ENCODE results near the gene NLRC4.
"Not testable (repeated sequence)": the region's sequence is repeated elsewhere in the genome, so short reads cannot be mapped to it uniquely, and the experiment has no call there.

NLRC4 gene, protein sequence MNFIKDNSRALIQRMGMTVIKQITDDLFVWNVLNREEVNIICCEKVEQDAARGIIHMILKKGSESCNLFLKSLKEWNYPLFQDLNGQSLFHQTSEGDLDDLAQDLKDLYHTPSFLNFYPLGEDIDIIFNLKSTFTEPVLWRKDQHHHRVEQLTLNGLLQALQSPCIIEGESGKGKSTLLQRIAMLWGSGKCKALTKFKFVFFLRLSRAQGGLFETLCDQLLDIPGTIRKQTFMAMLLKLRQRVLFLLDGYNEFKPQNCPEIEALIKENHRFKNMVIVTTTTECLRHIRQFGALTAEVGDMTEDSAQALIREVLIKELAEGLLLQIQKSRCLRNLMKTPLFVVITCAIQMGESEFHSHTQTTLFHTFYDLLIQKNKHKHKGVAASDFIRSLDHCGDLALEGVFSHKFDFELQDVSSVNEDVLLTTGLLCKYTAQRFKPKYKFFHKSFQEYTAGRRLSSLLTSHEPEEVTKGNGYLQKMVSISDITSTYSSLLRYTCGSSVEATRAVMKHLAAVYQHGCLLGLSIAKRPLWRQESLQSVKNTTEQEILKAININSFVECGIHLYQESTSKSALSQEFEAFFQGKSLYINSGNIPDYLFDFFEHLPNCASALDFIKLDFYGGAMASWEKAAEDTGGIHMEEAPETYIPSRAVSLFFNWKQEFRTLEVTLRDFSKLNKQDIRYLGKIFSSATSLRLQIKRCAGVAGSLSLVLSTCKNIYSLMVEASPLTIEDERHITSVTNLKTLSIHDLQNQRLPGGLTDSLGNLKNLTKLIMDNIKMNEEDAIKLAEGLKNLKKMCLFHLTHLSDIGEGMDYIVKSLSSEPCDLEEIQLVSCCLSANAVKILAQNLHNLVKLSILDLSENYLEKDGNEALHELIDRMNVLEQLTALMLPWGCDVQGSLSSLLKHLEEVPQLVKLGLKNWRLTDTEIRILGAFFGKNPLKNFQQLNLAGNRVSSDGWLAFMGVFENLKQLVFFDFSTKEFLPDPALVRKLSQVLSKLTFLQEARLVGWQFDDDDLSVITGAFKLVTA

DNA sequence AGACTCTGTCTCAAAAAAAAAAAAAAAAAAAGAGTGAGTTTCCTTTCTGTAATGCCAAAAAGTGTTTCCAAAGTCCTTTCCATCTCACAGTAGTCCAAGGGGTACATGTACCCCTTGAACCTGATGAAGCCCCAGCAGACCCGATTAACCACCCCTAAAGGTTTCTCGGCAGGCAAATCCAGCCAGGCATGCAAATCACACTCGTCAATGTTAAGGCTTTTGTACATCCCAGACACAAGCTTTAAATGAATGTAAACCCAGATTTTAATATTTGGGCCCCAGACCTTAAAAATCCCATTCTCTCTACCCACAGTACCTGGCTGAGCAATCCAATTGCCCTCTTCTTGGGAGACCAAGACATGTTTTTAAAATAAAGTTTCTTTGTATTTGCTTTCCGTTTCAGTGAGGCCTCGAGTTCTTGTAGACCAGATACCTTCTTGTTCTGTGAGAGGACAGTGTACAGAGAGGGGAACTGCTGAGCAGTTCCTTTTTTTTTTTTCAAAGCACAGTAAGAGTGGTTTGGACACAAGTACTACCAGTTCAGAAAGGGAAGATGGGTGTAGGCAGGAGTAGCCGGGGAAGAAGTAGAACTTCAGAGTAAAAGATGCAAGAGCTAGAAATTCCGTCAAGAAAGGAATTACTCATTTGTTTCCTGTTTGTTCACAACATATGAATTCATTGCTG is at the start of gene NLRC4:
Gene NLRC4 (minus strand): TSS at position 465 of the 684 bp plus-strand sequence. CDS start 8,111 bp downstream, outside the sequence.
- peak in 1 of 2 donors; percentile 23 for DNase-seq

DNA sequence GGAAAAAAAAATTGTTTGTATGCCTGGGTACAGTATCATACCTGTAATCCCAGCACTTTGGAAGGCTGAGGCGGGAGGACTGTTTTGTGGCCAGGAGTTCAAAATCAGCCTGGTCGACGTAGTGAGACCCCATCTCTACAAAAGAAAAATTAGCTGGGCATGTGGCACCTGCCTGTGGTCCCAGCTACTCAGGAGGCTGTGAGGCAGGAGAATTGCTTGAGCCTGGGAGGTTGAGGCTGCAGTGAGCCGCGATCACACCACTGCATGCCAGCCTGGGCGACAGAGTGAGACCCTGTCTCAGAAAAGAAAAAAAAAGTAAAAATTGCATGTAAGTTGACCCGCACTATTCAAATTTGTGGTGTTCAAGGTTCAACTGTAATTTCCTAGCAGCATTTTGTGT is 45.9 kb upstream of the NLRC4 start:
- DNase-seq, result no peak

DNA sequence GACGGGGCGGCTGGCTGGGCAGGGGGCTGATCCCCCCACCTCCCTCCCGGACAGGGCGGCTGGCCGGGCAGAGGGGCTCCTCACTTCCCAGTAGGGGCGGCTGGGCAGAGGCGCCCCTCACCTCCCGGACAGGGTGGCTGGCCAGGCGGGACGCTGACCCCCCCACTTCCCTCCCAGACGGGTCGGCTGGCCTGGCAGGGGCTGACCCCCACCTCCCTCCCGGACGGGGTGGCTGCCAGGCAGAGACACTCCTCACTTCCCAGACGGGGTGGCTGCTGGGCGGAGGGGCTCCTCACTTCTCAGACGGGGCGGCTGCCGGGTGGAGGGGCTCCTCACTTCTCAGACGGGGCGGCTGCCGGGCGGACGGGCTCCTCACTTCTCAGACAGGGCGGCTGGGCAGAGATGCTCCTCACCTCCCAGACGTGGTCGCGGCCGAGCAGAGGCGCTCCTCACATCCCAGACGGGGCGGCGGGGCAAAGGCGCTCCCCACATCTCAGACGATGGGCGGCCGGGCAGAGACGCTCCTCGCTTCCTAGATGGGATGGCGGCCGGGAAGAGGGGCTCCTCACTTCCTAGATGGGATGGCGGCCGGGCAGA is 29.4 kb upstream of the NLRC4 start:
- not testable (repeated sequence) for DNase-seq

- not testable (repeated sequence) for DNase-seq
Observed at GRCh38 chr2:32293493-32293892, 28.8 kb upstream of the NLRC4 start.

DNA sequence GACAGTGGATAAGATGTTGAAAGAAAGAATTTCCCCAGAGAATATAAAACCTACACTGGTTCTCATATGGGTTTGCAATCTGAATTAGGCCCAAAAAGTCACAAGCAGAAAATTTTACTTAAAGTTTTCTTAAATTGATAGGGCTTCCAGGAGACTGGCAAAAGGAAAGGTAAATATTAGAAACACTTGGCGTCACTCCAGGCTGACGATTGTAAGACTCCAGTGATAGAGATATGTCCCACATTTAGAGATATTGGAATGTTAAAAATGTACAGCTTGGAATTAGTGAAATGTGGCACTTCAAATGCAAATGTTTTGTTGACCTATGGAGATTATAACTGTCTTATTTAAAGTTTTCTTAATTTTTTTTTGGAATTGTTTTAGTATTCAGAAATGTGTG is 27.1 kb upstream of the NLRC4 start:
- no peak for DNase-seq

- no peak for DNase-seq
Observed at GRCh38 chr2:32290000-32290339, 25.3 kb upstream of the NLRC4 start.

DNA sequence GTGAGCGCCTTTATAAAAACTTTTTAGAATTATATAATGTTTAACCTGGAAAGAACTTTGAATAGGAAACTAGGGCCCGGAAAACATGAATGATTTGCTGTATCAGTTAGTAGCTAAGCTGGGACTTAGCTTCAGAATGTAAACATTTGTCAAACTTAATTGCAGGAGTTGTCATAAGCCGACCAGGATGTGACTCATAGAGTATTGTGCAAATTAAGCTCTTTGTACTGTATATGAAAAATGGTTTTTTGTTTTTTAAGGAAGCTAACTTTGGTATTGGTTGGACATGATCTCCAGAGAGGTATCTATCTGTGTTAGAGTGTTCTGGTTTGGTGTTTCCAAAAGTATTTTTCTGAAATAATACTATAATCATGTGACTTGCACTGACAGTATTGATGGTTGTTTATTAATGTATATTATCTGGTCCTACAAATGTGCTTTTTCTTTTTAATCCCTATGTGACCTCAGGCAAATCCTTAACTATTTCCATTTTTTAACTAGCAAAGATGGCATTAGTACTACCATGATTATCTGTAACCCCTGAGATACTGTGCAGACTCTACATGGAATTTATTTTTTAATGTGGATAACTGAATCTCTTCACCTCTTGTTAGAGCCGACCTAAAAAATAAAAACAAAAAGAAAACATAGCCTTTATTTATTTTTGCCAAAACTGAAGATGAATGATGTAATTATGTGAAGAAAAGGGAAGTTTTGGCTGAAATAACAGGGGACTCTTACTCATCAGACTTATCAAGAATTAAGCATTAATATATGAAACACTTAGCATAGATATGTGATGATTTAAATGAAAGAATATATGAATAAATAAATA is 24.7 kb upstream of the NLRC4 start:
- DNase-seq, result no peak

DNA sequence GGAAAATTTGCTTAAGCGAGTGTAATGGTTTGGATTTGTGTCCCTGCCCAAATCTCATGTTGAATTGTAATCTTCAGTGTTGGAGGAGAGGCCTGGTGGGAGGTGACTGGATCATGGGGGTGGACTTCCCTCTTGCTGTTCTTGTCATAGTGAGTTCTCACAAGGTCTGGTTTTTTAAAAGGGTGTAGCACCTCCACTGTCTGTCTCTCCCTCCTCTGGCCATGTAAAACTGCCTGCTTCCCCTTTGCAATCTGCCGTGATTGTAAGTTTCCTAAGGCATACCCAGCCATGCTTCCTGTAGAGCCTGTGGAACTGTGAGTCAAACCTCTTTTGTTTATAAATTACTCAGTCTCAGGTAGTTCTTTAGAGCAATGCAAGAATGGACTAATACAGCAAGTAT is 19.6 kb upstream of the NLRC4 start:
- peak in 1 of 2 donors; percentile 28 for DNase-seq

- DNase-seq, result no peak
Observed at GRCh38 chr2:32278478-32278853, 13.8 kb upstream of the NLRC4 start.

DNA sequence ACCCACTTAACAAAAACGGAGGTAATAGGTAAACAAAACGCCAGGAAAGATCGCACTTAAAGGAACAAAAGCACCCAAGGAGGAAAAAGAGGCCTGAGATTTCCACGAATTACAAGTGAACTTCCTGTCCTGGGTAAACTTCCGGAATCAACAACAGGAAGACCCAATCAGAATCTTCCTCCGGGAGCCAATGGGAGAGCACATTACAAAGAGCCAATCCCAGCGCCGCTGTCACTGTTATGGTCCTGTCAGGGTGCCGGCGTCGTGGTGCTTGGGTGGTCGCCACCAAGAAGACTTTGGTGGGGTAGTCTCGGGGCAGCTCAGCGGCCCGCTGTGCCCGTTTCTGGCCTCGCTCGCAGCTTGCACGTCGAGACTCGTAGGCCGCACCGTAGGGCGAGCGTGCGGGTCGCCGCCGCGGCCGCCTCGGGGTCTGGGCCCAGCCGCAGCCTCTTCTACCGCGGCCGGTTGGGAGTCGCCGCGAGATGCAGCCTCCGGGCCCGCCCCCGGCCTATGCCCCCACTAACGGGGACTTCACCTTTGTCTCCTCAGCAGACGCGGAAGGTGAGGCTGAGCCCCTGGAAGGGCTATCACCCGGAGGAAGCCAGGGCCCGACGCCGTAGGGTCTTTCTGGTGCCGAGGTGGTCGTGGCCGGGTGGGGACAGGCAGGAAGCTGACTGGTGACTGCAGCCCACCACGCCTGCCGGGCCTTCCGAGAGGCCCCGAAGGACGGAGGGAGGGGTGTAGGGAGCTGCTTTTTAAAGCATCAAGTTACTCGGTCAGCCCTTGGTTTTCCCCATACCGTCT is 13.2 kb upstream of the NLRC4 start, which contains the start of gene YIPF4:
Gene YIPF4 (plus strand): TSS at position 231 of the 804 bp plus-strand sequence. CDS start 252 bp downstream, at position 483.
- DNase-seq, result peak; percentile 91 to 95

DNA sequence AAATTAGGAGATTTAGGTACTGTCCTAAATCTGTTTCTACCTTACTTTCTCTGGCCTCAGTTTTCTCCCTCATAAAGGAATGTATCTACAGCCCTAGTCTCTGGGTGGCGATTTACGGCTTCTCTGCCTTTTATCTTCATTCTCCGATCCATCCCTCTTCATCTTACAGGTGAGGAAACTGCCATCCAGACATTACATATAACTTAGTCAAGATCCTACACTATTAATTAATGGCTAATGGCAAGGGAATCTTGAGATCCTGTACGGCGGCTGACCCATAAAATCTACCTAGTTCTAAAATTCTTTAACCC is 12.6 kb upstream of the NLRC4 start:
- DNase-seq, result no peak

DNA sequence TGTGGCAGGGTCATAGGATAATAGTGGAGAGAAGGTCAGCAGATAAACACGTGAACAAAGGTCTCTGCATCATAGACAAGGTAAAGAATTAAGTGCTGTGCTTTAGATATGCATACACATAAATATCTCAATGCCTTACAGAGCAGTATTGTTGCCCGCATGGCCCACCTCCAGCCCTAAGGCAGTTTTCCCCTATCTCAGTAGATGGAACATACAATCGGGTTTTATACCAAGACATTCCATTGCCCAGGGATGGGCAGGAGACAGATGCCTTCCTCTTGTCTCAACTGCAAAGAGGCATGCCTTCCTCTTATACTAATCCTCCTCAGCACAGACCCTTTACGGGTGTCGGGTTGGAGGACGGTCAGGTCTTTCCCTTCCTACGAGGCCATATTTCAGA is 11.1 kb upstream of the NLRC4 start:
- not testable (repeated sequence) for DNase-seq

DNA sequence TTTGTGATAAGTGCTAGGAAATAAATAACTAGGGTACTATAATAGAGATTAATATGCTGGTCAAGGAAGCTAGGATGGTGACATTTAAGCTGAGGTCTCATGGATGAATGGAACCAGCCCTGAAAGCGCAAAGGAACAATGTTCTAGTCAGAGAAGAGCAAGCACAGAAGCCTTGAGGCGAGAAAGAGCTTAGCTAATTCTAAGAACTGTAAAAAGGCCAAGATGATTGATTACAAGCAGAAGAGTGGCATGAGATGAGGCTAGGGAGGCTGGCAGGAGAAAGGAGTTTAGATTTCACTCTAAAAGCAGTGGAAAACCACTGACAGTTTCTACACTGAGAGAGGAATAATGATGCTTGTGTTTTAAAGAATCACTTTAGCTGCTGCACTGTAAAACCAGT is 9.6 kb upstream of the NLRC4 start:
- no peak for DNase-seq

GRCh38 chr2:32272279-32272678 is 7.6 kb upstream of the NLRC4 start:
- DNase-seq, result no peak

GRCh38 chr2:32271063-32271462 is 6.4 kb upstream of the NLRC4 start:
- no peak for DNase-seq

- DNase-seq, result peak in 1 of 2 donors; percentile 43
Observed at GRCh38 chr2:32262105-32262504, 2.6 kb downstream of the NLRC4 start.

DNA sequence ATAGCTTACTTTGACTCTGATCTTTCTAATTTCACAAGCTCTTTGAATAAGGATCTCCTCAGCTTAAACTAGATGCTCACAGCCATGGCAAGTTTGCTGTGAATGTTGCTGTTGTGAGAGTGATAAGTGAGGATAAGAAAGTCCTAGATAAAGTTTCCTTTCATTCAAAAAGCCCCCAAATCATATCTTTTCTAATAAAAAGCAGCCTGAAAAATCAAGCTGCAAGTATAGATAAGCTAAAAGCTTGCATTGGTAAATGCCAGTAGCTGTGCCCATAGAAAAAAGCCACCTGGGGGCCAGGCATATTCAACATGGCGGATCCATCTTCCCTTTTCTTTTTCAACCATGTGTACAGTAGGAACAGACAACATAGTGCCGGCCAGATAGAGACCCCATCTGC is 4.3 kb downstream of the NLRC4 start:
- no peak for DNase-seq

- DNase-seq, result no peak
Observed at GRCh38 chr2:32258242-32258641, 6.4 kb downstream of the NLRC4 start.

DNA sequence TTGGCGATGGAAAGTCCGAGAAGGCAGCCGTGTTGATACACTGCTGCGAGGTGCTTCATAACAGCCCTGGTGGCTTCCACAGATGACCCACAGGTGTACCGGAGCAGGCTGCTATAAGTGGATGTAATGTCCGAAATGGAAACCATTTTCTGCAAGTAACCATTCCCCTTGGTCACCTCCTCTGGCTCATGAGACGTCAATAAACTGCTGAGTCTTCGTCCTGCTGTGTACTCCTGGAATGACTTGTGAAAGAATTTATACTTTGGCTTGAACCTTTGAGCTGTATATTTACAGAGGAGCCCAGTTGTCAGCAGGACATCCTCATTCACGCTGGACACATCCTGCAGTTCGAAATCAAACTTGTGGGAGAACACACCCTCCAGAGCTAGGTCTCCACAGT is 14.4 kb downstream of the NLRC4 start:
- DNase-seq, result no peak

GRCh38 chr2:32249731-32250236 is 14.9 kb downstream of the NLRC4 start:
- DNase-seq, result no peak

DNA sequence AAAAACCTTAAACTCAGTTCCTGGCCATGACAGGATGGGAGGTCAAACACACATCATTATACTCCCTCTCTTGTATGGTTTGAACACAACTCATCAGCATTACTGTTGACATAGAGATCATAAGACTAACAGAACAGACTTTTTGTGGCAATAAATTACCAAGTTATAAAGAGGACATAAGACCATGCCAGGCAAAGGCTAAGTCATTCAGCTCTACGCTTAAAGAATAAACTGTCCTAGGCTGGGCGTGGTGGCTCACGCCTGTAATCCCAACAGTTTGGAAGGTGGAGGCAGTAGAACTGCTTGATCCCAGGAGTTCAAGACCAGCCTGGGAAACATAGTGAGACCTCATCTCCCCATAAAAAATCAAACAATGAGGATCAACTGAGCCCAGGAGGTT is 16.4 kb downstream of the NLRC4 start:
- DNase-seq, result no peak

All from CD4-positive, alpha-beta T cell treated with Interleukin-1 beta for 1 hour (primary cell).